Mesothelial cell of epicardium (in vitro differentiated cells): ENCODE measurements around the gene MRPL10. TPM values are rescaled to one million over a fixed set of nuclear protein-coding genes. Genes with fewer than 3 reads are reported as not detected.
A peak's percentile ranks its signal among the peaks of the same experiment; 100 is the strongest.

Experiments
- DNase-seq, 2 experiments: peaks; one replicate each; pipeline ENCODE4 v3.0.0; 2021; ENCODE audit warnings: low spot score in 2 of 2; ENCODE audit not compliant: unreplicated experiment in 2 of 2
- H3K27ac Mint-ChIP-seq: 2 replicates; pipeline ENCODE4 v1.8.0; 2021; ENCODE audit warnings: mixed read lengths
- H3K27me3 Mint-ChIP-seq: 2 replicates; pipeline ENCODE4 v1.8.0; 2021; ENCODE audit warnings: low read depth, mixed read lengths
- H3K36me3 Mint-ChIP-seq: 2 replicates; pipeline ENCODE4 v1.8.0; 2021; ENCODE audit warnings: mixed read lengths
- H3K4me1 Mint-ChIP-seq: 2 replicates; pipeline ENCODE4 v1.8.0; 2021; ENCODE audit warnings: mixed read lengths
- H3K4me3 Mint-ChIP-seq: 2 replicates; pipeline ENCODE4 v1.8.0; 2021; ENCODE audit warnings: mild to moderate bottlenecking, moderate library complexity, mixed read lengths
- H3K9me3 Mint-ChIP-seq: 2 replicates; pipeline ENCODE4 v1.8.0; 2021; ENCODE audit warnings: mixed read lengths
- total RNA-seq: library from RNA; stranded (reverse); gene quantifications from 3 replicates; pipeline ENCODE4 v1.2.1, GENCODE V29; 2021
- TF ChIP-seq, protein P1 (sequence below): fragments of 200-600 bp; sonication (generic); IDR thresholded peaks from one replicate; pipeline ENCODE4 v1.5.0; 2021; ENCODE audit warnings: antibody characterized with exemption; ENCODE audit not compliant: unreplicated experiment

The MRPL10 gene
- total RNA-seq, 1 donor from 2014 or later: 41.0 TPM

GRCh38 chr17:47872019-47872650, 40.8 kb upstream of the MRPL10 start:
- TF ChIP-seq, protein P1, sequence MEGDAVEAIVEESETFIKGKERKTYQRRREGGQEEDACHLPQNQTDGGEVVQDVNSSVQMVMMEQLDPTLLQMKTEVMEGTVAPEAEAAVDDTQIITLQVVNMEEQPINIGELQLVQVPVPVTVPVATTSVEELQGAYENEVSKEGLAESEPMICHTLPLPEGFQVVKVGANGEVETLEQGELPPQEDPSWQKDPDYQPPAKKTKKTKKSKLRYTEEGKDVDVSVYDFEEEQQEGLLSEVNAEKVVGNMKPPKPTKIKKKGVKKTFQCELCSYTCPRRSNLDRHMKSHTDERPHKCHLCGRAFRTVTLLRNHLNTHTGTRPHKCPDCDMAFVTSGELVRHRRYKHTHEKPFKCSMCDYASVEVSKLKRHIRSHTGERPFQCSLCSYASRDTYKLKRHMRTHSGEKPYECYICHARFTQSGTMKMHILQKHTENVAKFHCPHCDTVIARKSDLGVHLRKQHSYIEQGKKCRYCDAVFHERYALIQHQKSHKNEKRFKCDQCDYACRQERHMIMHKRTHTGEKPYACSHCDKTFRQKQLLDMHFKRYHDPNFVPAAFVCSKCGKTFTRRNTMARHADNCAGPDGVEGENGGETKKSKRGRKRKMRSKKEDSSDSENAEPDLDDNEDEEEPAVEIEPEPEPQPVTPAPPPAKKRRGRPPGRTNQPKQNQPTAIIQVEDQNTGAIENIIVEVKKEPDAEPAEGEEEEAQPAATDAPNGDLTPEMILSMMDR: no peak
- Mint-ChIP-seq H3K9me3 (no peaks in the 10 kb centered on the region), H3K27ac (peak overlapping the region; percentile 30), H3K27me3 (peaks cover 10% of the 10 kb centered on the region), H3K4me3 (peak overlapping the region; percentile 55), H3K4me1 (peaks cover 53% of the 10 kb centered on the region), H3K36me3 (no peaks in the 10 kb centered on the region)
- DNase-seq: no peak

GRCh38 chr17:47871048-47871447, 39.7 kb upstream of the MRPL10 start:
- Mint-ChIP-seq H3K36me3 (no peaks in the 10 kb centered on the region), H3K4me3 (no peak overlapping the region), H3K9me3 (no peaks in the 10 kb centered on the region), H3K4me1 (peaks cover 60% of the 10 kb centered on the region), H3K27me3 (peaks cover 20% of the 10 kb centered on the region), H3K27ac (no peak overlapping the region)
- TF ChIP-seq, protein P1: no peak
- no peak for DNase-seq

GRCh38 chr17:47870056-47870455, 38.7 kb upstream of the MRPL10 start:
- no peak for DNase-seq
- Mint-ChIP-seq H3K36me3 (no peaks in the 10 kb centered on the region), H3K4me3 (no peak overlapping the region), H3K9me3 (no peaks in the 10 kb centered on the region), H3K4me1 (peaks cover 59% of the 10 kb centered on the region), H3K27me3 (peaks cover 25% of the 10 kb centered on the region), H3K27ac (no peak overlapping the region)
- TF ChIP-seq, protein P1: no peak

- TF ChIP-seq, protein P1: no peak
- no peak for DNase-seq
- Mint-ChIP-seq H3K27ac (no peak overlapping the region), H3K9me3 (no peaks in the 10 kb centered on the region), H3K4me3 (no peak overlapping the region), H3K36me3 (no peaks in the 10 kb centered on the region), H3K4me1 (peaks cover 57% of the 10 kb centered on the region), H3K27me3 (peaks cover 26% of the 10 kb centered on the region)
Measured at GRCh38 chr17:47869114-47869513, 37.8 kb upstream of the MRPL10 start.

DNA sequence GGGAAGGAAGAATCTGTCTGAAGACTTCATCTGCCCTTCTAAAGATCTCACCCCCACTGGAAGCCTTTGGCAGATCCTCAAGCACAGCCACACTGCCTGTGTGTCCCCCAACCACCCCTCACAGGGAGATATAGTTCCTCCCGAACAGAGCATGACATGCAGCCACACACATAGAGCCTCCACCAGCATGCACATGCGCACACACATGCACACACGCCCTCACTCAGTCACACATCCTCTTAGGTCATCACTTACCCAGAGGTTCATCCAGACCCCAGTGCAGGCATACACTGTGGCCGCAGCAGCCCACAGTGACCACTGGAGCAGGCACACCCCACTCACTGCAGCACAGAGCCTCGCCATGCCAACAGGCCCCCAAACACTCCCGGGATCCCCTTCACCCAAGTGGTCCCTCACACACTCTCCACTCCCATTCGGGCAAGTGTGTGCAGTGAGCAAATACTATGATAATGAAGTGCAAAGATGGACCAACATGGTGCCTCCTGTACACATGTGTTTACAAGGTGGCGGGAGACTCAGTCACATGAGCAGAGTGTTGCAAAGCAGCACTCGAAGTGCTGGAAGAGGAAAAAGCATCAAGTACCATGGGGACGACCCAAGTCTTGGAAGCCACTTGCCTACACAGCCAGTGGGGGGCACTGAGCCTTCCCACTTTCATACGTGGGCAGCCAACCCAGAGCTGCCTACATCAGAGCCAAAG, 36.6 kb upstream of the MRPL10 start:
- no peak for DNase-seq
- no peak overlapping the region for H3K4me3 Mint-ChIP-seq
- no peak overlapping the region for H3K27ac Mint-ChIP-seq
- peaks cover 53% of the 10 kb centered on the region for H3K4me1 Mint-ChIP-seq
- TF ChIP-seq, protein P1: no peak
- H3K36me3 Mint-ChIP-seq: no peaks in the 10 kb centered on the region
- peaks cover 3% of the 10 kb centered on the region for H3K9me3 Mint-ChIP-seq
- peaks cover 28% of the 10 kb centered on the region for H3K27me3 Mint-ChIP-seq
